Activated CD8-positive, alpha-beta T cell treated with anti-CD3 and anti-CD28 coated beads for 36 hours (primary cell): ENCODE measurements around the gene TMEM269. TPM values are rescaled to one million over a fixed set of nuclear protein-coding genes. Genes with fewer than 3 reads are reported as not detected.

Experiments
- ATAC-seq: fragments of 200-7000 bp; cut with Tn5 transposase; one replicate; pipeline ENCODE4 v1.10.0; 2021; ENCODE audit warnings: mild to moderate bottlenecking, moderate library complexity
- CTCF ChIA-PET: fragments of 350-600 bp; sonication (Branson Sonifier 250); formaldehyde crosslinking; loops from one replicate; lab custom pipeline; 2021; ENCODE audit warnings: antibody characterized with exemption; lab: Charles Lee
- POLR2A ChIA-PET: fragments of 350-600 bp; sonication (Branson Sonifier 250); formaldehyde crosslinking; loops from one replicate; lab custom pipeline; 2021; ENCODE audit warnings: antibody characterized with exemption; lab: Charles Lee
- DNase-seq: peaks from one replicate; pipeline ENCODE4 v3.0.0-alpha.2; 2020
- H3K27ac Mint-ChIP-seq: one replicate; pipeline ENCODE4 v1.8.0; 2021; ENCODE audit warnings: mild to moderate bottlenecking, mixed read lengths
- H3K27me3 Mint-ChIP-seq: one replicate; pipeline ENCODE4 v1.8.0; 2021; ENCODE audit warnings: mixed read lengths
- H3K36me3 Mint-ChIP-seq: one replicate; pipeline ENCODE4 v1.8.0; 2021; ENCODE audit warnings: low read depth, mixed read lengths
- H3K4me1 Mint-ChIP-seq: one replicate; pipeline ENCODE4 v1.8.0; 2021; ENCODE audit warnings: low read depth, mixed read lengths
- H3K4me3 Mint-ChIP-seq: one replicate; pipeline ENCODE4 v1.8.0; 2021; ENCODE audit warnings: mild to moderate bottlenecking, moderate library complexity, mixed read lengths
- H3K9me3 Mint-ChIP-seq: one replicate; pipeline ENCODE4 v1.8.0; 2021; ENCODE audit warnings: mixed read lengths
- CTCF ChIP-seq: fragments of 200-600 bp; IDR thresholded peaks from one replicate; pipeline ENCODE4 v1.8.0; 2022; ENCODE audit warnings: antibody characterized with exemption, mild to moderate bottlenecking
- intact Hi-C: fragments of 100-400 bp; cut with micrococcal nuclease; formaldehyde crosslinking; loops from one replicate; pipeline ENCODE4 v1.10.0; 2022
- total RNA-seq, 2 experiments: library from RNA; stranded (reverse); gene quantifications; one replicate each; pipeline ENCODE4 v1.2.3, GENCODE V29; 2021

Gene TMEM269
- total RNA-seq, 2 experiments from 2014 or later: 0.22 to 0.32 TPM

DNA sequence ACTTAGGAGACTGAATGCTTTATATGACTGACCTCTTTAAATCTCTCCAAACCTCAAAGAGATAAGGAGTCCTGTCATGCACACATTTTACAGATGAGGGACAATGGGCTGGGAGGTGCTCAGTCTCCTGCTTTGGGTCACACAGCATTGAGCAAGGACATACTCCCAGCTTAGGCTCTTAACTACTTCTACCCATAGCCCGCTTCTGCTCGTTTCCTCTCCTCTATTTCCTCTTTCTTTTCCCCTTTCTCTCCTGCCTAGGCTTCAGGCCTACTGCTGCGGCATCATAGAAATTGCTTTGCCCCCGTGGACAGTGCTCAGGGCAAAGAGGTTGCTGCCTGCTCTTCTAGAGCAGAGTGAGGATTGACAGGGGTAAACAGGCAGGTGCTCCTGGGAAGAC, 49.2 kb downstream of the TMEM269 start:
- ChIA-PET POLR2A (interaction anchor here (1.1 kb wide), 1 partner anchor 16 kb away, joined by 4 read pairs; the partner anchor contains the start of gene SVBP), CTCF (no interaction called here)

GRCh38 chr1:42834803-42835202, 50.0 kb downstream of the TMEM269 start:
- no peak for TF ChIP-seq CTCF
- DNase-seq (no peak), ATAC-seq (no peak)
- Mint-ChIP-seq H3K4me1 (no peaks in the 10 kb centered on the region), H3K27me3 (no peaks in the 10 kb centered on the region), H3K9me3 (no peaks in the 10 kb centered on the region), H3K36me3 (peaks cover 3% of the 10 kb centered on the region), H3K27ac (no peak overlapping the region), H3K4me3 (no peak overlapping the region)
- intact Hi-C loops: no loop called here
- POLR2A ChIA-PET: interaction anchor here (0.9 to 1.4 kb wide), 2 partner anchors 11 to 19 kb away, joined by 3 read pairs; no protein-coding TSS in a partner anchor
- CTCF ChIA-PET: interaction anchor here (0.5 to 2.0 kb wide), 4 partner anchors 13 to 239 kb away, joined by 3 to 6 read pairs (median 5); partner anchors contain the start of genes ERMAP and SVBP

More for the DNA sequence above, 49.2 kb downstream of the TMEM269 start:
- ATAC-seq: no peak
- intact Hi-C loops: no loop called here
- H3K27ac Mint-ChIP-seq: no peak overlapping the region
- no peaks in the 10 kb centered on the region for H3K27me3 Mint-ChIP-seq
- no peak for DNase-seq
- H3K4me3 Mint-ChIP-seq: no peak overlapping the region
- H3K36me3 Mint-ChIP-seq: peaks cover 3% of the 10 kb centered on the region
- TF ChIP-seq CTCF: no peak
- no peaks in the 10 kb centered on the region for H3K9me3 Mint-ChIP-seq
- H3K4me1 Mint-ChIP-seq: no peaks in the 10 kb centered on the region

DNA sequence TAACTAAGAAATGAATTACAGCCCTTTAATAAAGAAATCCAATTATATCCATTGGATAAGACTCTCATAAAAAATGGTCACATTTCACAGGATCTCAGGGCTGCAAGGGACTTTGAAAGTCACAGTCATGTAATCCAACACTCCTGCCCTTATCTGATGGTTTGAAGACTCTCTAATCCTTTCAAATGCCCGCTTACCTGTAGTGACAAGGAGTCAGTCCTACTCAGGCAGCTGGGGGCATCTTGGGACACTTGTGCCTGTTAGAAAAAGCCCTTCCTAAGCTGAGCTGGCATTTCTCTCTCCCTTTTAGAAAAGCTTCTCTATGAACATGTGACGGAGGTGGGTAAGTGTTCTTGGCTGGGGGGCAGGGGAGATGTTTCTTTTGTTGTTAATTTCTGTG, 50.6 kb downstream of the TMEM269 start:
- ChIA-PET CTCF (interaction anchor here (0.8 to 2.0 kb wide), 3 partner anchors 12 to 238 kb away, joined by 4 to 6 read pairs (median 6); no protein-coding TSS in a partner anchor), POLR2A (interaction anchor here (1.2 to 1.4 kb wide), 2 partner anchors 13 to 20 kb away, joined by 3 to 4 read pairs; no protein-coding TSS in a partner anchor)
- no peak for TF ChIP-seq CTCF
- Mint-ChIP-seq H3K27me3 (no peaks in the 10 kb centered on the region), H3K27ac (no peak overlapping the region), H3K4me3 (no peak overlapping the region), H3K36me3 (peaks cover 3% of the 10 kb centered on the region), H3K4me1 (no peaks in the 10 kb centered on the region), H3K9me3 (no peaks in the 10 kb centered on the region)
- DNase-seq: no peak
- intact Hi-C loops: no loop called here
- ATAC-seq: no peak

- Mint-ChIP-seq H3K27me3 (no peaks in the 10 kb centered on the region), H3K4me1 (no peaks in the 10 kb centered on the region), H3K36me3 (peaks cover under 1% of the 10 kb centered on the region), H3K4me3 (no peak overlapping the region), H3K9me3 (no peaks in the 10 kb centered on the region), H3K27ac (no peak overlapping the region)
- ATAC-seq: no peak
- intact Hi-C loops: no loop called here
- ChIA-PET CTCF (interaction anchor here (1.0 kb wide), 1 partner anchor 9 kb away, joined by 4 read pairs; the partner anchor contains the start of gene ZNF691), POLR2A (interaction anchor here (0.6 kb wide), 1 partner anchor 17 kb away, joined by 4 read pairs; no protein-coding TSS in a partner anchor)
- no peak for TF ChIP-seq CTCF
- DNase-seq: no peak
These were observed 52.9 kb downstream of the TMEM269 start for GRCh38 chr1:42837709-42838108.

GRCh38 chr1:42838482-42839190, 53.8 kb downstream of the TMEM269 start:
- H3K9me3 Mint-ChIP-seq: no peaks in the 10 kb centered on the region
- ATAC-seq: no peak
- H3K27me3 Mint-ChIP-seq: no peaks in the 10 kb centered on the region
- DNase-seq: no peak
- POLR2A ChIA-PET: interaction anchor here (0.6 kb wide), 1 partner anchor 18 kb away, joined by 4 read pairs; no protein-coding TSS in a partner anchor
- H3K4me1 Mint-ChIP-seq: no peaks in the 10 kb centered on the region
- intact Hi-C loops: no loop called here
- H3K36me3 Mint-ChIP-seq: peaks cover 9% of the 10 kb centered on the region
- CTCF ChIA-PET: interaction anchor here (0.8 to 1.0 kb wide), 2 partner anchors 8 to 235 kb away, joined by 4 read pairs; partner anchors contain the start of gene ZNF691
- H3K27ac Mint-ChIP-seq: no peak overlapping the region
- no peak for TF ChIP-seq CTCF
- no peak overlapping the region for H3K4me3 Mint-ChIP-seq
